HG03442 (cell line): ENCODE measurements around the gene SAYSD1.

Experiments used
- ATAC-seq: cut with Tn5 transposase; IDR thresholded peaks from one replicate; pipeline ENCODE4 v1.9.1; 2021; ENCODE audit warnings: mild to moderate bottlenecking, moderate library complexity; ENCODE audit not compliant: unreplicated experiment

SAYSD1 gene

GRCh38 chr6:39108041-39108839, 6.7 kb downstream of the SAYSD1 start:
- no peak for ATAC-seq

GRCh38 chr6:39107641-39108040, 7.3 kb downstream of the SAYSD1 start:
- no peak for ATAC-seq

GRCh38 chr6:39107034-39107433, 8.0 kb downstream of the SAYSD1 start:
- no peak for ATAC-seq

GRCh38 chr6:39104528-39104927, 10.5 kb downstream of the SAYSD1 start:
- ATAC-seq = no peak

- peak; percentile 49 for ATAC-seq
Measured at GRCh38 chr6:39102821-39103136, 12.2 kb downstream of the SAYSD1 start.

- ATAC-seq = peak; percentile 35
Measured at GRCh38 chr6:39102071-39102820, 12.7 kb downstream of the SAYSD1 start.

GRCh38 chr6:39100358-39100757, 14.6 kb downstream of the SAYSD1 start:
- ATAC-seq = no peak

- ATAC-seq = no peak
Measured at GRCh38 chr6:39095578-39095977, 19.4 kb downstream of the SAYSD1 start.

- no peak for ATAC-seq
Measured at GRCh38 chr6:39093149-39093708, 21.8 kb downstream of the SAYSD1 start.

GRCh38 chr6:39092124-39092523, 22.9 kb downstream of the SAYSD1 start:
- no peak for ATAC-seq

- no peak for ATAC-seq
Measured at GRCh38 chr6:39091220-39091619, 23.8 kb downstream of the SAYSD1 start.

- no peak for ATAC-seq
Measured at GRCh38 chr6:39090036-39090435, 24.9 kb downstream of the SAYSD1 start.

GRCh38 chr6:39088331-39088730, 26.7 kb downstream of the SAYSD1 start:
- no peak for ATAC-seq

- no peak for ATAC-seq
Measured at GRCh38 chr6:39087197-39087596, 27.8 kb downstream of the SAYSD1 start.

GRCh38 chr6:39086711-39087110, 28.3 kb downstream of the SAYSD1 start:
- ATAC-seq = no peak

GRCh38 chr6:39086294-39086693, 28.7 kb downstream of the SAYSD1 start:
- peak; percentile 80 for ATAC-seq

- no peak for ATAC-seq
Measured at GRCh38 chr6:39085129-39085797, 29.7 kb downstream of the SAYSD1 start.

GRCh38 chr6:39084506-39084905, 30.5 kb downstream of the SAYSD1 start:
- no peak for ATAC-seq

GRCh38 chr6:39083231-39083634, 31.8 kb downstream of the SAYSD1 start:
- ATAC-seq = no peak

GRCh38 chr6:39082310-39082709, 32.7 kb downstream of the SAYSD1 start:
- no peak for ATAC-seq

- ATAC-seq = no peak
Measured at GRCh38 chr6:39080246-39080875, 34.6 kb downstream of the SAYSD1 start.
